GM12878 (cell line): ENCODE measurements around the gene QSOX2.
"Not testable (repeated sequence)": the region's sequence is repeated elsewhere in the genome, so short reads cannot be mapped to it uniquely, and the experiment has no call there.

Source experiments
- DPF2 ChIP-seq: fragments of 450-650 bp; IDR thresholded peaks from 2 replicates; pipeline ENCODE4 v1.6.1; 2017; ENCODE audit warnings: mild to moderate bottlenecking
- EP300 ChIP-seq, 2 experiments: fragments of 150-350 bp in 1 of 2; IDR thresholded peaks; 2 replicates each; pipeline ENCODE4 v1.6.1; 2011 to 2012; ENCODE audit warnings: low read depth in 2 of 2, low read length in 2 of 2, borderline replicate concordance in 1 of 2, improper control_type of control experiment in 1 of 2, inconsistent platforms in 1 of 2; ENCODE audit not compliant: control insufficient read depth in 1 of 2
- ESRRA ChIP-seq: IDR thresholded peaks from 2 replicates; pipeline ENCODE4 v1.6.1; 2012; ENCODE audit warnings: mild to moderate bottlenecking, low read length, improper control_type of control experiment
- EZH2 ChIP-seq: IDR thresholded peaks from 2 replicates; pipeline ENCODE4 v1.6.1; 2012; ENCODE audit warnings: low read depth, mild to moderate bottlenecking, control low read depth, inconsistent platforms, low read length, borderline replicate concordance; ENCODE audit not compliant: control insufficient read depth
- POLR2AphosphoS5 ChIP-seq: IDR thresholded peaks from 2 replicates; pipeline ENCODE4 v1.6.1; 2011; ENCODE audit warnings: mild to moderate bottlenecking, low read length, inconsistent platforms
- SREBF2 ChIP-seq: IDR thresholded peaks from 2 replicates; pipeline ENCODE4 v1.6.1; 2012; ENCODE audit warnings: mild to moderate bottlenecking, low read length
- ZZZ3 ChIP-seq: IDR thresholded peaks from 2 replicates; pipeline ENCODE4 v1.6.1; 2011; ENCODE audit warnings: low read depth; ENCODE audit not compliant: control insufficient read depth, insufficient read length
- TF ChIP-seq, protein P1 (sequence below), 3 experiments: IDR thresholded peaks in 2 of 3; conservative IDR thresholded peaks in 1 of 3; 2 replicates each; pipeline ENCODE4 v1.5.1; 2011; ENCODE audit warnings: low read depth in 3 of 3, low read length in 3 of 3, mild to moderate bottlenecking in 3 of 3, control low read depth in 2 of 3, moderate library complexity in 2 of 3, inconsistent platforms in 1 of 3, mixed read lengths in 1 of 3; ENCODE audit not compliant: control insufficient read depth in 2 of 3, insufficient read depth in 1 of 3; ENCODE audit errors: extremely low read depth in 1 of 3
- TF ChIP-seq, protein P2 (sequence below): IDR thresholded peaks from 2 replicates; pipeline ENCODE4 v1.6.1; 2011; ENCODE audit warnings: low read depth, low read length, improper control_type of control experiment, borderline replicate concordance
- TF ChIP-seq, protein P3 (sequence below): IDR thresholded peaks from 2 replicates; pipeline ENCODE4 v1.6.1; 2012; ENCODE audit warnings: low read length, inconsistent platforms
- TF ChIP-seq, protein P4 (sequence below): IDR thresholded peaks from 2 replicates; pipeline ENCODE4 v1.6.1; 2012; ENCODE audit warnings: low read depth, low read length, improper control_type of control experiment

DNA sequence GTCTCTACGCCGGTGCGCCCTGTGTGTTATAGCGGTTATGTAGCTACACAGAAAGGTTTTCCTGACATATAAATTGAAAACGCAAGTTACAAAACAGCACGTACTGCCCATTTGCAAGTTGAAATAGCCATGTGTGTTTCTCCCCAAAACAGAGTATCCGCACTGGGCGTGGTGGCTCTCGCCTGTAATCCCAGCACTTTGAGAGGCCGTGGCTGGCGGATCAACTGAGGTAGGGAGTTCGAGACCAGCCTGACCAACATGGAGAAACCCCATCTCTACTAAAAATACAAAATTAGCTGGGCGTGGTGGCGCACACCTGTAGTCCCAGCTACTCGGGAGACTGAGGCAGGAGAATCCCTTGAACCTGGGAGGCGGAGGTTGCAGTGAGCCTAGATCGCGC, 21.0 kb upstream of the QSOX2 start:
- TF ChIP-seq, protein P1, sequence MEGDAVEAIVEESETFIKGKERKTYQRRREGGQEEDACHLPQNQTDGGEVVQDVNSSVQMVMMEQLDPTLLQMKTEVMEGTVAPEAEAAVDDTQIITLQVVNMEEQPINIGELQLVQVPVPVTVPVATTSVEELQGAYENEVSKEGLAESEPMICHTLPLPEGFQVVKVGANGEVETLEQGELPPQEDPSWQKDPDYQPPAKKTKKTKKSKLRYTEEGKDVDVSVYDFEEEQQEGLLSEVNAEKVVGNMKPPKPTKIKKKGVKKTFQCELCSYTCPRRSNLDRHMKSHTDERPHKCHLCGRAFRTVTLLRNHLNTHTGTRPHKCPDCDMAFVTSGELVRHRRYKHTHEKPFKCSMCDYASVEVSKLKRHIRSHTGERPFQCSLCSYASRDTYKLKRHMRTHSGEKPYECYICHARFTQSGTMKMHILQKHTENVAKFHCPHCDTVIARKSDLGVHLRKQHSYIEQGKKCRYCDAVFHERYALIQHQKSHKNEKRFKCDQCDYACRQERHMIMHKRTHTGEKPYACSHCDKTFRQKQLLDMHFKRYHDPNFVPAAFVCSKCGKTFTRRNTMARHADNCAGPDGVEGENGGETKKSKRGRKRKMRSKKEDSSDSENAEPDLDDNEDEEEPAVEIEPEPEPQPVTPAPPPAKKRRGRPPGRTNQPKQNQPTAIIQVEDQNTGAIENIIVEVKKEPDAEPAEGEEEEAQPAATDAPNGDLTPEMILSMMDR (IDR thresholded peaks at IDR 0.05 in 2 of 3, conservative IDR thresholded peaks at IDR 0.05 in 1 of 3; ENCODE audit: control insufficient read depth in 2 of 3, extremely low read depth in 1 of 3, insufficient read depth in 1 of 3, low read depth in 3 of 3, low read length in 3 of 3): not testable (repeated sequence)
- TF ChIP-seq ESRRA; POLR2AphosphoS5; SREBF2; ZZZ3; EP300 (IDR thresholded peaks at IDR 0.05; ENCODE audit: borderline replicate concordance in 1 of 2, control insufficient read depth in 1 of 2, low read depth in 2 of 2, low read length in 2 of 2); EZH2; DPF2: not testable (repeated sequence)
- TF ChIP-seq, protein P2, sequence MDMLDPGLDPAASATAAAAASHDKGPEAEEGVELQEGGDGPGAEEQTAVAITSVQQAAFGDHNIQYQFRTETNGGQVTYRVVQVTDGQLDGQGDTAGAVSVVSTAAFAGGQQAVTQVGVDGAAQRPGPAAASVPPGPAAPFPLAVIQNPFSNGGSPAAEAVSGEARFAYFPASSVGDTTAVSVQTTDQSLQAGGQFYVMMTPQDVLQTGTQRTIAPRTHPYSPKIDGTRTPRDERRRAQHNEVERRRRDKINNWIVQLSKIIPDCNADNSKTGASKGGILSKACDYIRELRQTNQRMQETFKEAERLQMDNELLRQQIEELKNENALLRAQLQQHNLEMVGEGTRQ: not testable (repeated sequence)
- TF ChIP-seq, protein P3, sequence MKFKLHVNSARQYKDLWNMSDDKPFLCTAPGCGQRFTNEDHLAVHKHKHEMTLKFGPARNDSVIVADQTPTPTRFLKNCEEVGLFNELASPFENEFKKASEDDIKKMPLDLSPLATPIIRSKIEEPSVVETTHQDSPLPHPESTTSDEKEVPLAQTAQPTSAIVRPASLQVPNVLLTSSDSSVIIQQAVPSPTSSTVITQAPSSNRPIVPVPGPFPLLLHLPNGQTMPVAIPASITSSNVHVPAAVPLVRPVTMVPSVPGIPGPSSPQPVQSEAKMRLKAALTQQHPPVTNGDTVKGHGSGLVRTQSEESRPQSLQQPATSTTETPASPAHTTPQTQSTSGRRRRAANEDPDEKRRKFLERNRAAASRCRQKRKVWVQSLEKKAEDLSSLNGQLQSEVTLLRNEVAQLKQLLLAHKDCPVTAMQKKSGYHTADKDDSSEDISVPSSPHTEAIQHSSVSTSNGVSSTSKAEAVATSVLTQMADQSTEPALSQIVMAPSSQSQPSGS: not testable (repeated sequence)
- TF ChIP-seq, protein P4, sequence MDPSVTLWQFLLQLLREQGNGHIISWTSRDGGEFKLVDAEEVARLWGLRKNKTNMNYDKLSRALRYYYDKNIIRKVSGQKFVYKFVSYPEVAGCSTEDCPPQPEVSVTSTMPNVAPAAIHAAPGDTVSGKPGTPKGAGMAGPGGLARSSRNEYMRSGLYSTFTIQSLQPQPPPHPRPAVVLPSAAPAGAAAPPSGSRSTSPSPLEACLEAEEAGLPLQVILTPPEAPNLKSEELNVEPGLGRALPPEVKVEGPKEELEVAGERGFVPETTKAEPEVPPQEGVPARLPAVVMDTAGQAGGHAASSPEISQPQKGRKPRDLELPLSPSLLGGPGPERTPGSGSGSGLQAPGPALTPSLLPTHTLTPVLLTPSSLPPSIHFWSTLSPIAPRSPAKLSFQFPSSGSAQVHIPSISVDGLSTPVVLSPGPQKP: not testable (repeated sequence)
